ENCODE measurements around the gene DUSP10. TPM values are rescaled to one million over a fixed set of nuclear protein-coding genes. Genes with fewer than 3 reads are reported as not detected.

The DUSP10 gene
- polyA plus RNA-seq, 3 donors, result 10.4 to 41.1 (median 12.7) TPM

DNA sequence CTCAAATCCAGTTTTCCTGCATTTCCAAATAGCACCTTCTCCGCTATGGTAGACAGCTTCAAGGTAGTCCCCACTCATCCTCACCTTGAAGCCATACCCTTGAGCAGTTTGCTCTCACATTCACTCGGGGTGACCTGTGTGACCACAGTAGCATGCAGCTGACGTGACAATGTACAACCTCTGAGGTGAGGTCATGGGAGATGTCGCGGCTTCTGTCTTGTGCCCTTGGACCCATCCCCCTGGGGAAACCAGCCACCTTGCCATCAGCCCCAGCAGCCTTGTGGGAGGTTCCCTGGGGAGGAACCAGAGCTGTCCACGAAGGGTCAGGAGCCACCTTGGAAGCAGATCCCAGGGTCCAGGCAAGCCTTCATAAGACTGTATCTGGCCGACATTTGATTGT lies 38.3 kb upstream of the DUSP10 start:
- TF ChIP-seq, protein P1, sequence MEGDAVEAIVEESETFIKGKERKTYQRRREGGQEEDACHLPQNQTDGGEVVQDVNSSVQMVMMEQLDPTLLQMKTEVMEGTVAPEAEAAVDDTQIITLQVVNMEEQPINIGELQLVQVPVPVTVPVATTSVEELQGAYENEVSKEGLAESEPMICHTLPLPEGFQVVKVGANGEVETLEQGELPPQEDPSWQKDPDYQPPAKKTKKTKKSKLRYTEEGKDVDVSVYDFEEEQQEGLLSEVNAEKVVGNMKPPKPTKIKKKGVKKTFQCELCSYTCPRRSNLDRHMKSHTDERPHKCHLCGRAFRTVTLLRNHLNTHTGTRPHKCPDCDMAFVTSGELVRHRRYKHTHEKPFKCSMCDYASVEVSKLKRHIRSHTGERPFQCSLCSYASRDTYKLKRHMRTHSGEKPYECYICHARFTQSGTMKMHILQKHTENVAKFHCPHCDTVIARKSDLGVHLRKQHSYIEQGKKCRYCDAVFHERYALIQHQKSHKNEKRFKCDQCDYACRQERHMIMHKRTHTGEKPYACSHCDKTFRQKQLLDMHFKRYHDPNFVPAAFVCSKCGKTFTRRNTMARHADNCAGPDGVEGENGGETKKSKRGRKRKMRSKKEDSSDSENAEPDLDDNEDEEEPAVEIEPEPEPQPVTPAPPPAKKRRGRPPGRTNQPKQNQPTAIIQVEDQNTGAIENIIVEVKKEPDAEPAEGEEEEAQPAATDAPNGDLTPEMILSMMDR (IDR thresholded peaks at IDR 0.05), result no peak
- no peak overlapping the region for H3K9ac ChIP-seq (ENCODE audit: insufficient read depth, low read length, poor library complexity, severe bottlenecking)
- no peaks in the 10 kb centered on the region for H3K9me3 ChIP-seq (replicated peaks in 1 of 2; ENCODE audit: control insufficient read depth in 1 of 2, insufficient read depth in 1 of 2, low read length in 2 of 2)
- H3K4me1 Mint-ChIP-seq, result peaks cover 86% of the 10 kb centered on the region
- no peak overlapping the region for H3K4me3 Mint-ChIP-seq
- H3K36me3 Mint-ChIP-seq, result no peaks in the 10 kb centered on the region
- H3K27ac Mint-ChIP-seq, result peak overlapping the region in 4 of 7 donors; percentile 50 to 84 (median 61)
- WGBS (ENCODE audit: insufficient coverage), result 94% methylated on average over 2 of the region's 7 CpGs
- no peak for DNase-seq
- peaks cover 77 to 88% of the 10 kb centered on the region in 2 donors for H3K4me1 ChIP-seq (ENCODE audit: control insufficient read depth in 1 of 2, insufficient read depth in 2 of 2, low read length in 2 of 2)
- no peak overlapping the region for H3K4me2 ChIP-seq (replicated peaks; ENCODE audit: extremely low read depth, low read length, poor library complexity, severe bottlenecking)
- H3K79me2 ChIP-seq (ENCODE audit: insufficient read depth, low read length), result no peaks in the 10 kb centered on the region
- no peaks in the 10 kb centered on the region for H3K27me3 Mint-ChIP-seq (ENCODE audit: low read depth in 3 of 3)
- H4K20me1 ChIP-seq (ENCODE audit: insufficient read depth, low read length), result no peaks in the 10 kb centered on the region
- intact Hi-C loops (cut with micrococcal nuclease), result no loop called here
- no peaks in the 10 kb centered on the region for H3K36me3 ChIP-seq (replicated peaks in 1 of 2; ENCODE audit: control insufficient read depth in 1 of 2, insufficient read depth in 2 of 2, low read length in 2 of 2)
- no peak overlapping the region for H3K4me3 ChIP-seq (replicated peaks in 1 of 3; ENCODE audit: low read depth in 2 of 3, low read length in 3 of 3)
- H2AFZ ChIP-seq (ENCODE audit: insufficient read depth, low read depth, low read length, poor library complexity, severe bottlenecking), result no peak overlapping the region
- no peaks in the 10 kb centered on the region for H3K27me3 ChIP-seq (ENCODE audit: control insufficient read depth in 2 of 2, insufficient read depth in 2 of 2, low read length in 2 of 2)
- H3K27ac ChIP-seq (ENCODE audit: low read depth in 1 of 2, low read length in 2 of 2), result peak overlapping the region in 1 of 2 donors; percentile 27
- no peaks in the 10 kb centered on the region for H3K9me3 Mint-ChIP-seq

- H3K9me3 ChIP-seq (replicated peaks in 1 of 2; ENCODE audit: control insufficient read depth in 1 of 2, insufficient read depth in 1 of 2, low read length in 2 of 2), result no peaks in the 10 kb centered on the region
- H2AFZ ChIP-seq (ENCODE audit: insufficient read depth, low read depth, low read length, poor library complexity, severe bottlenecking), result no peak overlapping the region
- no peak overlapping the region for H3K4me2 ChIP-seq (replicated peaks; ENCODE audit: extremely low read depth, low read length, poor library complexity, severe bottlenecking)
- Mint-ChIP-seq H3K27ac (peak overlapping the region in 3 of 7 donors; percentile 54 to 69 (median 66)), H3K36me3 (no peaks in the 10 kb centered on the region), H3K4me1 (peaks cover 86% of the 10 kb centered on the region), H3K27me3 (ENCODE audit: low read depth in 3 of 3) (no peaks in the 10 kb centered on the region), H3K4me3 (no peak overlapping the region), H3K9me3 (no peaks in the 10 kb centered on the region)
- no peaks in the 10 kb centered on the region for H3K79me2 ChIP-seq (ENCODE audit: insufficient read depth, low read length)
- no peak overlapping the region for H3K4me3 ChIP-seq (replicated peaks in 1 of 3; ENCODE audit: low read depth in 2 of 3, low read length in 3 of 3)
- H4K20me1 ChIP-seq (ENCODE audit: insufficient read depth, low read length), result no peaks in the 10 kb centered on the region
- WGBS (ENCODE audit: insufficient coverage), result 100% methylated on average over 1 of the region's 1 CpG
- H3K9ac ChIP-seq (ENCODE audit: insufficient read depth, low read length, poor library complexity, severe bottlenecking), result no peak overlapping the region
- no peaks in the 10 kb centered on the region for H3K27me3 ChIP-seq (ENCODE audit: control insufficient read depth in 2 of 2, insufficient read depth in 2 of 2, low read length in 2 of 2)
- peak overlapping the region in 1 of 2 donors; percentile 53 for H3K27ac ChIP-seq (ENCODE audit: low read depth in 1 of 2, low read length in 2 of 2)
- peaks cover 77 to 88% of the 10 kb centered on the region in 2 donors for H3K4me1 ChIP-seq (ENCODE audit: control insufficient read depth in 1 of 2, insufficient read depth in 2 of 2, low read length in 2 of 2)
- TF ChIP-seq, protein P1 (IDR thresholded peaks at IDR 0.05), result no peak
- no peaks in the 10 kb centered on the region for H3K36me3 ChIP-seq (replicated peaks in 1 of 2; ENCODE audit: control insufficient read depth in 1 of 2, insufficient read depth in 2 of 2, low read length in 2 of 2)
- intact Hi-C loops (cut with micrococcal nuclease), result loop anchor here in 1 of 2 donors (10.0 kb wide), 1 partner anchor 65 kb away; no protein-coding TSS in a partner anchor
- DNase-seq, result no peak
Measured at GRCh38 chr1:221779771-221780170, 37.9 kb upstream of the DUSP10 start.
